GM23338 (cell line): ENCODE data around the gene CAVIN2. TPM values are rescaled to one million over a fixed set of nuclear protein-coding genes. Genes with fewer than 3 reads are reported as not detected.

Experiments used
- ETS1 ChIP-seq: IDR thresholded peaks from 2 replicates; pipeline ENCODE4 v1.6.1; 2016; ENCODE audit warnings: antibody characterized with exemption
- EZH2phosphoT487 ChIP-seq: fragments of 200-600 bp; sonication (generic); IDR thresholded peaks from one replicate; pipeline ENCODE4 v1.8.1; 2018; ENCODE audit warnings: antibody characterized with exemption; ENCODE audit not compliant: unreplicated experiment
- JUNB ChIP-seq: IDR thresholded peaks from one replicate; pipeline ENCODE4 v1.6.1; 2016; ENCODE audit warnings: antibody characterized with exemption; ENCODE audit not compliant: unreplicated experiment
- NANOG ChIP-seq: IDR thresholded peaks from 2 replicates; pipeline ENCODE4 v1.6.1; 2016; ENCODE audit warnings: antibody characterized with exemption, borderline replicate concordance
- POLR2AphosphoS5 ChIP-seq: IDR thresholded peaks from 2 replicates; pipeline ENCODE4 v1.6.1; 2016; ENCODE audit warnings: antibody characterized with exemption, low read depth
- REST ChIP-seq: IDR thresholded peaks from one replicate; pipeline ENCODE4 v1.6.1; 2018; ENCODE audit warnings: antibody characterized with exemption; ENCODE audit not compliant: unreplicated experiment
- ZNF462 ChIP-seq: fragments of 250-450 bp; sonication (Bioruptor Pico); IDR thresholded peaks from 2 replicates; pipeline ENCODE4 v1.5.0; 2020; ENCODE audit warnings: mild to moderate bottlenecking, moderate library complexity
- polyA plus RNA-seq: library from polyadenylated mRNA; unstranded; fragments of >200 nt; fragmentation: Nextera tagmentation; extraction: Ambion mirVana; gene quantifications from 2 replicates; pipeline ENCODE4 v1.2.1, GENCODE V29; 2016
- total RNA-seq: library from RNA; depleted of rRNA; stranded (reverse); fragments of >200 nt; shearing (Covaris generic); gene quantifications from 2 replicates; pipeline ENCODE4 v1.2.3, GENCODE V29; 2014

The CAVIN2 gene
- total and polyA plus RNA-seq, 2 experiments from 2014 or later = 0.07 to 0.15 TPM

- TF ChIP-seq ZNF462 (CRISPR knock-in tag) (no peak), JUNB (no peak), REST (no peak), POLR2AphosphoS5 (no peak), ETS1 (no peak), NANOG (no peak), EZH2phosphoT487 (no peak)
Observed at GRCh38 chr2:191878548-191879279, 31.8 kb upstream of the CAVIN2 start (continued).
